NCI-H446 (cell line): Measurements from ENCODE around the gene P3H1.
"Not testable (repeated sequence)": the region's sequence is repeated elsewhere in the genome, so short reads cannot be mapped to it uniquely, and the experiment has no call there.

ENCODE experiments used
- DNase-seq, 2 experiments: peaks; one replicate each; lab custom pipeline; 2025; lab: John Stamatoyannopoulos, UW

P3H1 gene

DNA sequence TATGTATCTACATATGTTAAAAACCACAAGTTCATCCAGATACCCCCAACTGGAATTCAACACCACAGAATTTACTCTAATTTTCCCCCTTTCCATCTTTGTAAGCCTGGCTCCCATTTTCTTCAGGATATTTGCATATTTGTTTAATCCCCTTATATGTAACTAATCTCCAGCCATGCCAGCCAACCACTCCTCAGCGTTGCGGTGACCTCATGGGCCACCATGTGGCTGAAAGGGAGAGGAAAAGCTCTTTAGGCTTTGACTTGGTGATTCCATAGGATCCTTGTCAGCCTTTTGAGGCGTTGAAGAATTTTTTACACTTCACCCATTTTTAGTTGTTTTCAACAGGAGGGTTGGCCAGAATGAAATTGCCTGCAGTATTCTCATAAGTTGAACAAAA, 36.8 kb downstream of the P3H1 start:
- no peak for DNase-seq

DNA sequence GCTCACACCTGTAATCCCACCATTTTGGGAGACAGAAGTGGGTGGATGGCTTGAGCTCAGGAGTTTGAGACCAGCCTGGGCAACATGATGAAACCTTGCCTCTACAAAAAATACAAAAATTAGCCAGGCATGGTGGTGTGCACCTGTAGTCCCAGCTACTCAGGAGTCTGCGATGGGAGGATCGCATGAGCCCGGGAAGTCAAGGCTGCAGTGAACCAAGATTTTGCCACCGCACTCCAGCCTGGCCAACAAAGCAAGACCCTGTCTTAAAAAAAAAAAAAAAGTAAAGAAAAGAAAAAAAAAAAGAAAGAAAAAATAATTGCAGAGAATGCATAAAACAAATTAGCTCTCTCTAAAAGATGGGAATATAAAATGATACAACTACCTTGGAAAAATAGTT, 41.0 kb downstream of the P3H1 start:
- not testable (repeated sequence) for DNase-seq

DNA sequence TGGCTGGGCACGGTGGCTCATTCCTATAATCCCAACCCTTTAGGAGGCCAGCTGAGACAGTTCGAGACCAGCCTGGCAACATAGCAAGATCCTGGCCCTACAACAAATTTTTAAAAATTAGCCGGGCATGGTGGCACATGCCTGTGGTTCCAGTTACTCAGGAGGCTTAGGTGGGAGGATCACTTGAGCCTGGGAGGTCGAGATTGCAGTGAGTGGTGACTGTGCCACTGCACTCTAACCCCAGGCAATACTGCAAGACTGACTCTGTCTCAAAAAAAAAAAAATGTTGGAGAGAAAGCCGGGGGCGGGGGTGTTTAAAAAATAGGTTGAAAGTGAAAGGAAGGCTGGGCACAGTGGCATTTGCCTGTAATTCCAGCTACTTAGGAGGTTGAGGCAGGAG, 43.3 kb downstream of the P3H1 start:
- DNase-seq, result no peak

DNA sequence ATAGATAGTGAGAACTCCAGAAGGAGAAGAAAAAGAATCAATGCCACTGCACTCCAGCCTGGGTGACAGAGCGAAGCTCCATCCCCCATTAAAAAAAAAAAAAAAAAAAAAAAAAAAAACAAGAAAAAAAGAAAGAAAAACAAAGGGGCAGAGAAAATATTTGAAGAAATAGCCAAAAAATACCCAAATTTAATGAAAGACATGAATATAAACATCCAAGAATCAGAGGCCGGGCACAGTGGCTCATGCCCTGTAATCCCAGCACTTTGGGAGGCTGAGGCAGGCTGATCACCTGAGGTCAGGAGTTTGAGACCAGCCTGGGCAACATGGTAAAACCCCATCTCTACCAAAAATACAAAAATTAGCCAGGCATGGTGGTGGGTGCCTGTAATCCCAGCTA, 44.4 kb downstream of the P3H1 start:
- DNase-seq, result not testable (repeated sequence)

DNA sequence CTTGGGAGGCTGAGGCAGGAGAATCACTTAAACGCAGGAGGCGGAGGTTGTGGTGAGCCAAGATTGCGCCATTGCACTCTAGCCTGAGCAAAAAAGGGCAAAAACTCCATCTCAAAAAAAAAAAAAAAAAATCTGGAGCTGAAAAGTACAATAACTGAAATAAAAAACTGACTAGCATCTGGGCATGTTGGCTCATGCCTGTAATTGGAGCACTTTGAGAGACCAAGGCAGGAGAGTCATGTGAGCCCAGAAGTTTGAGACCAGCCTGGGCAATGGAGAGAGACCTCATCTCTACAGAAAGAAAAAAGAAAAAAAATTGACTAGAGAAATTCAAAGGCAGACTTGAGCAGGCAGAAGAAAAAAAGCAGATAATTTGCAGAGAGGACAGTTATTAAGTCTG, 44.9 kb downstream of the P3H1 start:
- DNase-seq, result no peak

DNA sequence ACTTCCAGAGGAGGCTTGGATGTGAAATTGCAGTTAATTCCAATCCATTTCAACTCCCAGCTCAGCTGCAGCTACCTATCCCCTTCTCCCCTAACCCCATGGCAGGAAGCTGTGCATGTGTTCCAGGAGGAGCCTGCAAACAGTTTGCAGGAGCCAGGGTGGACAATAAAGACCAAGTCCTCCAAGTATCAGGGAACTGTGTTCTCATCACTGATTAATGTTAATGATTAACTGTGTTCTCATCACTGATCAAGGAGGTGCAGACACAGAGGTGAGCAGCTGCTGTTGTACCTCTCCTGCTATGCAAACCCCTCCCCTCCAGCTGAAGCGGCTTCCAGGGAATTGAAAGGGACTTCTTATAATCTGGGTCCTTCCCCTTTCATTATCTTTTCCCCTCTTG, 46.0 kb downstream of the P3H1 start:
- DNase-seq, result no peak

DNA sequence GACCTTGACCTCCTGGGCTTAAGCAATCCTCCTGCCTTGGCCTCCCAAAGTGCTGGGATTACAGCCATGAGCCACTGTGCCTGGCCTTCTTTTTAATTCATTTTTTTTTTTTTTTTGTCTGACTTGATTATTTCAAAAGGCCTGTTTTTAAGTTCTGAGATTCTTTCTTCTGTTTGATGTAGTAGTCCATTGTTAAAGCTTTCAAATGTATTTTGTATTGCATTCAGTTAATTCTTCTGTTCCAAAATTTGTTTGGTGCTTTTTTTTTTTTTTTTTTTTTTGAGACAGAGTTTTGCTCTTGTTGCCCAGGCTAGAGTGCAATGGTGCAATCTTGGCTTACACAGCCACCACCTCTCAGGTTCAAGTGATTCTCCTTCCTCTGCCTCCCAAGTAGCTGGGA, 52.4 kb downstream of the P3H1 start:
- not testable (repeated sequence) for DNase-seq

DNA sequence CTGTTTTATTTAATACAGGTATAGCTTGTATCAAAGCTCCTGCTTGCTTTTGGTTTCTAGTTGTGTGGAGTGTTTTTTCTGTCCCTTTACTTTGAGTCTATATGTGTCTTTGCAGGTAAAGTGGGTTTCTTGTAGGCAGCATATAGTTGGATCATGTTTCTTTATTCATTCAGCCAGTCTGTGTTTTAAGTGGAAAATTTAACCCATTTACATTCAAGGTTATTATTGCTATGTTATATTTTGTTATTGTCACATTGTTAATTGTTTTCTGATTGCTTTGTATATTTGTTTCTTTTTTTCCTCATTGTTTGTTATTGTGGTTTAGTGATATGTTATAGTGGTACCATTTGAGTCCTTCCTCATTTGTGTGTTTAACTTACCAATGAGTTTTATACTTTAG, 53.5 kb downstream of the P3H1 start:
- DNase-seq, result no peak

DNA sequence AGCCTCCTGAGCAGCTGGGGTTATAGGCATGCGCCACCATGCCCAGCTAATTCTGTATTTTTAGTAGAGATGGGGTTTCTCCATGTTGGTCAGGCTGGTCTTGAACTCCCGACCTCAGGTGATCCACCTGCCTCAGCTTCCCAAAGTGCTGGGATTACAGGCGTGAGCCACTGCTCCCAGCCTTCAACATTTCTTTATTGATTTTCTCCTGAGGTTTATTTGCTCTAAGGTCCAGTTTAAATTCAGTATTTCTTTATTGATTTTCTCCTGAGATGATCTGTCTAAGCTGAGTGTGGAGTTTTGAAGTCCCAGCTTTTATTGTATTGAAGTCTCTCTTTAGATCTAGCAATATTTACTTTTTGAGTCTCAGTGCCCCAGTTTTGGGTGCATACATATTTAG, 54.0 kb downstream of the P3H1 start:
- DNase-seq, result not testable (repeated sequence)

DNA sequence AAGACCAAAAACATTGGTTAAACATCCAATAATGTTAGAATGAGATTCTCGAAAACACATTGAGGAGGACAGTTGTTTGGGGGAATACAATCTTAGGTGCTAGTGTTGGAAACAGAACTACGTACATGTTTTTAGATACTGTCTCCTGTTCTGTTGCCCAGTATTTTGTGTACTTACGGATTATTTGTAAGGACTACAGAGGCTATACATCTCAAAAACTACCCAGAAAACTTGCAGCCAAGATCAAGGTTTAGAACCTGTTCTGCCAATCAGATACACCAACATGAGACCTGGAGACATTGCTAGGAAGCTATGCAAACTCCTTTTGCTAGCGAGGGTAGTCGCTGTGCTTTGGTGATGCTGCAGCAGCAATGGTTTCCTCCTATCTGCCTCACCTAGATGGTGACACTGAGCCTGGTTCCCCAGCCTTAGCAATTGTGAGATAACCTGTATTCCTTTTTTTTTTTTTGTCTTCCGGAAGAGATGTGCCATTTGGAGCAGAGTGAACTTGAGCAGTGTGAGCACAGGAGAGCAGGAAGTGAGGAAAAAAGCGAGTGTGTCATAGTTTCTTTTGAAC, 62.9 kb downstream of the P3H1 start:
- no peak for DNase-seq

DNA sequence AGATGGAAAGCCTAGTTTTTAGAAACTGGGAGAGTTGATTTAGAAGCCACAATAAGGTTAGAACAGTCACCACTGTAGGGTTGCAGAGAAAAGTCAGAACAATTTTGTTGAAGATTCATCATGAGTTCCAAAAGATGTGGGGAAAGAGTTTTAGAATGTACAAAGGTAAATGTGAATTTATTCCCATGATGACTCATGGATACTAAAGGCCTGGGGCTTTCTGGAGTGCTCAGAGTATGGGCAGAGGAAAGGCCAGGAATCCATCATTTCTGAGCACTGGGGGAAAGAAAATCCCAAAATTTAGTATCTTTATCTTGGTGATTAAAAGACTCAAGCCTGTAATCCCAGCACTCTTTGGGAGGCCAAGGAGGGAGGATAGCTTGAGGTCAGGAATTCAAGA, 66.8 kb downstream of the P3H1 start:
- no peak for DNase-seq

DNA sequence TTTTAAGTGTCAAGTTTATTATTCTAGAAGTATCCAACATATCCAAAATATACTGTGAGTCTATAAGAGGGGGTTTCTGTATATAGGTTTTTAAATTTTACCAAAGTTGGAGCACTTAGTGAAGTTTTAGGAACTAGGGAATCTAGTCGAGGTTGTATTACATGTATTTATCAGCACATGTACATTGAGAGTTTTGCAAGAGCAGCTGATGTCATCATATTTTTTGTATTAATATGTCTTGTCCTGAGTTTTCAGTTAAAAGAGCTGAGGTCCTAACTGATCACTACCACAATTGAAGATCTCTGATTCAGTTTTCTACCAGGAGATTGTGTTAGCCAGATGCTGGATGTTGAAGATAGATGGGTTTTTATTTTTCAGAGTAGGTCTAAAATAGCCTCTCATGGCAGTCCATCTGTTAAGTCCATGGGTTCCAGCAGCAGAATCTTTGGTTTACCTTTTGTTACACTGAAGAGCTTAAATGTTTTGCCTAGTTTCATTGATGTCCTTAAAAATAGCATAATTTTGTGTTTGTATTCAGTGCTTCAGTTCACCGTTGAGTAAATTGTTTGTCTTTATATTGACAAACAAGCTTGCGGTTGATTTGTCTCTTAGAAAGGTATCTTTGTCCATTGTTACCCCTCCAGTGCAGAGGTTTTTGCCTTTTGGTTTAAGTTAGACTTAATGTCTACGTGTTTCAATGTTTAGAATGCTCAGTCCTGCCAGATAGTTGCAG, 68.6 kb downstream of the P3H1 start:
- no peak for DNase-seq
